GM12801 (cell line): Measurements from ENCODE around the gene GLS.

Experiments
- CTCF ChIP-seq: IDR thresholded peaks from one replicate; pipeline ENCODE4 v1.5.1; 2011; ENCODE audit warnings: control low read depth; ENCODE audit not compliant: insufficient read length; ENCODE audit errors: extremely low read depth

The GLS gene

GRCh38 chr2:190913725-190914124 is 33.1 kb downstream of the GLS start:
- TF ChIP-seq CTCF, result no peak

GRCh38 chr2:190916829-190917228 is 36.2 kb downstream of the GLS start:
- TF ChIP-seq CTCF, result no peak

- TF ChIP-seq CTCF, result no peak
Observed at GRCh38 chr2:190920085-190920484, 39.5 kb downstream of the GLS start.

- no peak for TF ChIP-seq CTCF
Observed at GRCh38 chr2:190922376-190922775, 41.8 kb downstream of the GLS start.

GRCh38 chr2:190927301-190927700 is 46.7 kb downstream of the GLS start:
- no peak for TF ChIP-seq CTCF

- no peak for TF ChIP-seq CTCF
Observed at GRCh38 chr2:190929919-190930318, 49.3 kb downstream of the GLS start.

- no peak for TF ChIP-seq CTCF
Observed at GRCh38 chr2:190930411-190930810, 49.8 kb downstream of the GLS start.

- TF ChIP-seq CTCF, result no peak
Observed at GRCh38 chr2:190932514-190932913, 51.9 kb downstream of the GLS start.
